Common myeloid progenitor, CD34-positive (primary cell): ENCODE data around the gene GRIK2.
A peak's percentile ranks its signal among the peaks of the same experiment; 100 is the strongest.

Experiments used
- CTCF ChIA-PET: fragments of 350-600 bp; sonication (Branson Sonifier 250); formaldehyde crosslinking; loops from one replicate; lab custom pipeline; 2021; ENCODE audit warnings: antibody characterized with exemption; lab: Charles Lee
- POLR2A ChIA-PET: fragments of 350-600 bp; sonication (Branson Sonifier 250); formaldehyde crosslinking; loops from one replicate; lab custom pipeline; 2021; ENCODE audit warnings: antibody characterized with exemption; lab: Charles Lee
- DNase-seq, 3 donors: peaks; one replicate each; pipeline versions ENCODE4 v3.0.0 to v3.0.0-alpha.2; 2013
- H3K27ac ChIP-seq, 2 experiments: 1 replicate in 1 of 2; 2 replicates in 1 of 2; pipeline ENCODE4 v1.7.0; 2013; ENCODE audit warnings: inconsistent platforms in 2 of 2, low read length in 2 of 2, mild to moderate bottlenecking in 2 of 2, low read depth in 1 of 2, moderate library complexity in 1 of 2; ENCODE audit not compliant: severe bottlenecking in 2 of 2, insufficient read depth in 1 of 2, poor library complexity in 1 of 2
- H3K27me3 ChIP-seq, 5 experiments: replicated peaks in 2 of 5; 1 replicate in 3 of 5; 2 replicates in 2 of 5; pipeline versions ENCODE4 v1.6.1 to v1.7.0; 2013; ENCODE audit warnings: low read length in 4 of 5, mild to moderate bottlenecking in 2 of 5, moderate library complexity in 2 of 5, inconsistent platforms in 1 of 5; ENCODE audit not compliant: insufficient read depth in 5 of 5, control insufficient read depth in 4 of 5
- H3K36me3 ChIP-seq, 4 experiments: 1 replicate in 2 of 4; 2 replicates in 2 of 4; pipeline versions ENCODE4 v1.6.1 to v1.7.0; 2013; ENCODE audit warnings: low read length in 3 of 4, control low read depth in 1 of 4, mild to moderate bottlenecking in 1 of 4; ENCODE audit not compliant: control insufficient read depth in 4 of 4, insufficient read depth in 4 of 4
- H3K4me1 ChIP-seq, 4 experiments: 1 replicate in 3 of 4; 2 replicates in 1 of 4; pipeline versions ENCODE4 v1.6.1 to v1.7.1; 2013; ENCODE audit warnings: low read length in 3 of 4, mild to moderate bottlenecking in 3 of 4, control low read depth in 1 of 4, inconsistent platforms in 1 of 4, moderate library complexity in 1 of 4; ENCODE audit not compliant: control insufficient read depth in 4 of 4, insufficient read depth in 4 of 4; ENCODE audit errors: control extremely low read depth in 1 of 4
- H3K4me3 ChIP-seq, 7 experiments: 1 replicate in 4 of 7; 2 replicates in 3 of 7; pipeline versions ENCODE4 v1.5.1 to v1.7.0; 2013; ENCODE audit warnings: mild to moderate bottlenecking in 7 of 7, low read length in 6 of 7, moderate library complexity in 6 of 7, inconsistent platforms in 2 of 7, low read depth in 2 of 7, control low read depth in 1 of 7; ENCODE audit not compliant: insufficient read depth in 4 of 7, control insufficient read depth in 1 of 7; ENCODE audit errors: extremely low read depth in 1 of 7
- H3K9me3 ChIP-seq, 5 experiments: 1 replicate in 4 of 5; 2 replicates in 1 of 5; pipeline versions ENCODE4 v1.6.1 to v1.7.1; 2013; ENCODE audit warnings: low read length in 4 of 5, mild to moderate bottlenecking in 2 of 5, inconsistent platforms in 1 of 5, low read depth in 1 of 5, moderate library complexity in 1 of 5; ENCODE audit not compliant: control insufficient read depth in 4 of 5, insufficient read depth in 2 of 5; ENCODE audit errors: control extremely low read depth in 1 of 5
- WGBS: methylation state at CpG from one replicate; pipeline ENCODE4 v1.1.5; 2013; ENCODE audit not compliant: insufficient coverage; 5-methylcytosine and 5-hydroxymethylcytosine counted together

GRIK2 gene

DNA sequence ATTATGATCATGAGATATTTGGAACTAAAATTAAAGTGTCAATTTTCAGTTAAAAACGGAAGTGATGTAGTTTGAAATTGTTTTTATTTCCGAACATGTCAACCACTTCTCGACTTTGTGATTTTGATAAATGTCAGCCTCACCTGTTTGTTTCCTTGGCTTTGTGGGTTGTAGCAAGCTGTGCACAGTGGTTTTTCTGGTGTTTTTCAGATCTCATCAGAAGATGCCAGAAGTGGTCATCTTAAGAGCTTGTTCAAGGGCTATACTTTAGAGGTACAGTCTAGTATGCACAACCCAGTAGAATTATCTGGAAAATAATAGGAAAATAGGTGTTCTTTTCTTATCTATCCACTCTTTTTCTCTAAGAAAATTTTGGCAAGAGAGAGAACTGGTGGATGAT, 134.0 kb downstream of the GRIK2 start:
- Histone ChIP-seq H3K4me1 (no peaks in the 10 kb centered on the region), H3K27me3 (no peaks in the 10 kb centered on the region), H3K4me3 (no peak overlapping the region), H3K27ac (no peak overlapping the region), H3K36me3 (no peaks in the 10 kb centered on the region), H3K9me3 (no peaks in the 10 kb centered on the region)
- DNase-seq: no peak
- 100% methylated on average over 3 of the region's 3 CpGs for WGBS
- POLR2A ChIA-PET: no interaction called here
- CTCF ChIA-PET: no interaction called here

DNA sequence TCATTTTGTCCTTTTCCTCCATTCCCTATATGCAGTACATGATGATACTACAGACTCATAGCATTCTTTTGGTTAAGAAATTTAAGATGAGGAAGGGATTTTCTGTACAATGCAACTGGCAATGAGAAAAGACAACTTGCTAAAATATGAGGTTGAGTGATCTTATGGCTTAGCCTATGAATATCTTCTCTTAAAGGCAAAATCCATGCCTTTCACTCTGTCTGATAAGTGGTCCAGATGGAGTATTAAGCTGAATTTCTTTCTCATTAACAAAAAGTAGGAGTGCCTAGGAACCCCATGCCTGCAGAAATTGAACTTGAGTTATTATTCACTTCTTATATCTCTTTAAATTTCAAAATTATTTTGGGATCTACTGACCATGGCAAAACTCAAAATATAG, 135.3 kb downstream of the GRIK2 start:
- no peak for DNase-seq
- Histone ChIP-seq H3K27me3 (no peaks in the 10 kb centered on the region), H3K4me1 (no peaks in the 10 kb centered on the region), H3K27ac (no peak overlapping the region), H3K9me3 (no peaks in the 10 kb centered on the region), H3K4me3 (no peak overlapping the region), H3K36me3 (no peaks in the 10 kb centered on the region)
- CTCF ChIA-PET: no interaction called here
- POLR2A ChIA-PET: no interaction called here

DNA sequence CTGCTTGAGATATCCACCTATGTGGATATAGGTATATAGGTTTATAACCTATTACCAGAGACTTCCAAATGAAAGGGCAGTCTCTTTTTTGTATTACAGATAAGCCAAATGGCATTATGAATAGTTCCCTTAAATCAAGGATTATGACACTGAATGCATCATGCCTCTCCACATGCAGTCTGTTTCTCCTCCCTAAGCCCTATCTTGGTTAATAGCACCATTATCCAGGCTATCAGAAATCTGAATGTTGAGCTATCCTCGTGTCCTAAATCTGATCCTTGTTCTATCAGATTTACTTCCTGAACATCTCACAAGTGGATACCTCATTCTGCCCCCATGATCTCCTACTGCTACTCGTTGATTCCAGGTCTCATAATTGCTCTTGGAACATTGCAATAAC, 138.0 kb downstream of the GRIK2 start:
- Histone ChIP-seq H3K27ac (no peak overlapping the region), H3K9me3 (no peaks in the 10 kb centered on the region), H3K36me3 (no peaks in the 10 kb centered on the region), H3K4me1 (no peaks in the 10 kb centered on the region), H3K27me3 (no peaks in the 10 kb centered on the region), H3K4me3 (no peak overlapping the region)
- POLR2A ChIA-PET: no interaction called here
- CTCF ChIA-PET: no interaction called here
- DNase-seq: no peak
- WGBS: 94% methylated on average over 2 of the region's 2 CpGs

DNA sequence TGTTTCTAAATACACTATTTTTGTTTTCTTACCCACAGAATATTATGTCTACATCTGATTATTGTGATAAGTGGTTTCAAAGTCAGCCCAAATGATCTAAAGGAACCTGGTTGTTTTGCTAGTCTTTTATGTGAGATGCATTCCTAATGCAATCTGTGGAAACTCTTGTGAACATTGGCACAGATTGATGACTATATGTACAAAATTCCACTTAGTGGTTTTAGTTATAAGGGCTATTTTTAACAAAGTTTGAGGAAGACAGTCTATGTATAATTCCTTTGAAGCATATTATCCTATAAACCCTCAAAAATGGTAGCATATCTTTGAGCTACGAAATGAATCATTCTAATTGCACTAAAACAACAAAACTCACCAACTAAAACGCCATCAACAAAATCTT, 140.9 kb downstream of the GRIK2 start:
- WGBS: 96% methylated on average over 2 of the region's 2 CpGs
- CTCF ChIA-PET: no interaction called here
- Histone ChIP-seq H3K4me1 (no peaks in the 10 kb centered on the region), H3K36me3 (no peaks in the 10 kb centered on the region), H3K4me3 (no peak overlapping the region), H3K27me3 (no peaks in the 10 kb centered on the region), H3K27ac (no peak overlapping the region), H3K9me3 (no peaks in the 10 kb centered on the region)
- POLR2A ChIA-PET: no interaction called here
- DNase-seq: no peak

DNA sequence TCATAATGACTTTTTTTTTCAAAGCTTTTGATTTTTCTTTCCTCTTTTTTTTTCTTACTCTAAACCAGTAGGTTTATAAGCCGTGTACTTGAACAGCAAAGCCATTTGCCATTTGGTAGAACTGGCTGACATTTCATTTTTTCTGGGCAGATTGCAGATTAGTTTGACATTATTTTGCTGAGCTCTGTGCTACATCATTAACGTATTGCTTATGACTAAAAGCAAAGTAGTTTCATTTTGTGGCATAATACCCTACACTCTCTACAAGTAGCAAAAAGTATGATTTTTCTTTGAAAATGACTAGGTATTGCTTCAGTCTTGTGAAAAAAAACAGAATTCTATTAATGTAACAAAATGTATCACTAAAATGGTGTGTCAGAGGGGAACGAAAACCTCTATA, 141.3 kb downstream of the GRIK2 start:
- Histone ChIP-seq H3K4me1 (no peaks in the 10 kb centered on the region), H3K36me3 (no peaks in the 10 kb centered on the region), H3K27ac (no peak overlapping the region), H3K27me3 (no peaks in the 10 kb centered on the region), H3K4me3 (no peak overlapping the region), H3K9me3 (no peaks in the 10 kb centered on the region)
- WGBS: 100% methylated on average over 1 of the region's 3 CpGs
- CTCF ChIA-PET: no interaction called here
- POLR2A ChIA-PET: no interaction called here
- no peak for DNase-seq

DNA sequence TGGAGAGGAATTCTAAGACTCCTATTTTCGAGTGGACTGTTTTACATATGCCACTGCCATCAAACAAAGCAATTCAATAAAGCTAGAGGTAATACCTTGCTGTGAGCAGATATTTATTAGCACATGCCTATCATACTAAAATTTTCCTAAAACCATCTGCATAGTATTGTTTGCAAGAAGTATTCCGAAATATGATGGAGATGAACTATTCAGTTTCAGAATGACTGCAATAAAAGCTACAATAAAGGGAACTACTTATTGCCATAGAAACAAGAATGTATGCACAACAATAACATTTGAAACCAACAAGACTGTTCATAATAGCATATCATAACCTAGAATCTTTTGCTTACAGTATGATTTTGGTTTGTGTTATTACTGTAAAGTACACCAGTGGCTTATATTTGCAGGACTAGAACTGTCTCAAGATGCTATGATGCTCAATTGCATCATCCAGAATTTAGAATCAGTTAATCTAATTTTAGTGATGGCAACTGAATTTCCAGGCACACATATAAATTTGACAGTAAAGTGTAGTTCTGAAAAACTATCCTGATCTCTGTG, 144.3 kb downstream of the GRIK2 start:
- DNase-seq: peak in 2 of 3 donors; percentile 9 to 29
- H3K36me3 ChIP-seq: no peaks in the 10 kb centered on the region
- ChIA-PET POLR2A (no interaction called here), CTCF (no interaction called here)
- no peaks in the 10 kb centered on the region for H3K9me3 ChIP-seq
- WGBS: no CpG with 5 or more reads among the region's 2 CpGs
- H3K27me3 ChIP-seq: no peaks in the 10 kb centered on the region
- H3K4me1 ChIP-seq: no peaks in the 10 kb centered on the region
- no peak overlapping the region for H3K4me3 ChIP-seq
- no peak overlapping the region for H3K27ac ChIP-seq

DNA sequence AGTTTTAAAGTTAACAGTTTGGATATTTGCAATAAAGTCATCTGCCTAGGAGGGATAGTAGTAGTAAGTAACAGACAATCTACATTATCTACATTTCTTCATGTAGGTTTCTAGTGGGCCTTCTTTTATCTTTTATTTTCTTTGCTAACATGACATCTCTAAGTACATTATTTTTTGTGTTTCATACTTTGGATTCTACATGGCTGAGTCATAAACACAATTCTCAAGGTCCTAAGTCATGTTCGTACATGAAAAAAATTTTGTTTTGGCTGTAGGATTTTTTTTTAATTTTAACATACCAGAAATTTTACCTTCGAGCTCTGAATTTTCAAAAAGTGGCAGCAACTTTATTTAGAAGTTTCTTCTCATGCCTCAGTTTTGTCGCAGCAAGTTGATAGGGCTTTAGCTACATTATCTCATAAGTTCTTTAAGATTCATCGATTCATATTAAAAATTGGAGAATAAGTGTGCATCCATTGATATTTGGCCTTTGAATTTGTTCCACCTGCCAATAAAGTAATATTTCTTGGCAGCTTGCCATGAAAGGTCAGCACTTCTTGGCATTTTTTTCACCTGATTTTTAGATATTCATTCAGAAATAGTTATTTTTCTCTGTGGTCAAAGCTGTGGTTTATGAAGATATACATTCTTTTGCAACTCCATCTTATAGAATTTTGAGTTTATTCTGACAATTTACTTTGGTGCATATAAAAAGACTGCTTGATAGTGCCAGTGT, 146.2 kb downstream of the GRIK2 start:
- 80% methylated on average over 1 of the region's 4 CpGs for WGBS
- no peak for DNase-seq

More for the DNA sequence above, 146.2 kb downstream of the GRIK2 start:
- CTCF ChIA-PET: no interaction called here
- H3K27ac ChIP-seq: no peak overlapping the region
- no peaks in the 10 kb centered on the region for H3K36me3 ChIP-seq
- POLR2A ChIA-PET: no interaction called here
- no peaks in the 10 kb centered on the region for H3K27me3 ChIP-seq
- H3K4me1 ChIP-seq: no peaks in the 10 kb centered on the region
- H3K4me3 ChIP-seq: no peak overlapping the region
- H3K9me3 ChIP-seq: no peaks in the 10 kb centered on the region
